Omental fat pad (tissue), 4 donors: ENCODE measurements around the gene KIF2A. TPM values are rescaled to one million over a fixed set of nuclear protein-coding genes. Genes with fewer than 3 reads are reported as not detected.

Experiments
- ATAC-seq: fragments of 150-250 bp; one replicate; pipeline ENCODE4 v1.9.1; 2016; ENCODE audit warnings: mild to moderate bottlenecking, moderate library complexity; ENCODE audit not compliant: low FRiP score
- DNase-seq: peaks from one replicate; pipeline ENCODE4 v3.0.0-alpha.2; 2019; ENCODE audit warnings: low spot score
- CTCF ChIP-seq, 3 donors: fragments of 450-650 bp; IDR thresholded peaks; one replicate each; pipeline ENCODE4 v1.5.1; 2016 to 2017; ENCODE audit warnings: antibody characterized with exemption in 3 of 3, mild to moderate bottlenecking in 3 of 3, moderate library complexity in 2 of 3
- total RNA-seq, 4 donors: library from RNA; depleted of rRNA; stranded (reverse); fragments of >200 nt; gene quantifications; one replicate each; pipeline ENCODE4 v1.1.0, GENCODE V29; 2016

The KIF2A gene
- total RNA-seq, 4 donors from 2014 or later, result 19.3 to 37.6 (median 35.9) TPM

GRCh38 chr5:62281411-62281810, 24.6 kb upstream of the KIF2A start:
- ATAC-seq (no peak), DNase-seq (no peak)
- TF ChIP-seq CTCF (IDR thresholded peaks at IDR 0.05), result no peak

- ATAC-seq (no peak), DNase-seq (no peak)
- no peak for TF ChIP-seq CTCF (IDR thresholded peaks at IDR 0.05)
Measured at GRCh38 chr5:62282064-62282463, 23.9 kb upstream of the KIF2A start.

- TF ChIP-seq CTCF (IDR thresholded peaks at IDR 0.05), result no peak
- no peak for ATAC-seq
Measured at GRCh38 chr5:62283005-62283404, 23.0 kb upstream of the KIF2A start.

GRCh38 chr5:62283861-62284260, 22.1 kb upstream of the KIF2A start:
- ATAC-seq (no peak), DNase-seq (no peak)
- no peak for TF ChIP-seq CTCF (IDR thresholded peaks at IDR 0.05)

More at GRCh38 chr5:62283005-62283404, 23.0 kb upstream of the KIF2A start:
- no peak for DNase-seq

GRCh38 chr5:62284946-62285891, 20.8 kb upstream of the KIF2A start:
- no peak for TF ChIP-seq CTCF (IDR thresholded peaks at IDR 0.05)
- no peak for DNase-seq
- no peak for ATAC-seq

- no peak for TF ChIP-seq CTCF (IDR thresholded peaks at IDR 0.05)
- no peak for DNase-seq
- no peak for ATAC-seq
Measured at GRCh38 chr5:62286834-62287233, 19.2 kb upstream of the KIF2A start.

GRCh38 chr5:62287237-62287636, 18.8 kb upstream of the KIF2A start:
- no peak for DNase-seq
- no peak for TF ChIP-seq CTCF (IDR thresholded peaks at IDR 0.05)
- no peak for ATAC-seq
